AG20443 (cell line): ENCODE data around the gene C1QTNF5.

Source experiments
- DNase-seq: peaks from one replicate; pipeline ENCODE4 v3.0.0; 2012; ENCODE audit warnings: low spot score, mixed read lengths

C1QTNF5 gene

GRCh38 chr11:119359365-119360214 is 18.9 kb upstream of the C1QTNF5 start:
- DNase-seq = no peak

GRCh38 chr11:119357074-119357473 is 16.4 kb upstream of the C1QTNF5 start:
- DNase-seq = no peak

GRCh38 chr11:119356349-119357031 is 15.8 kb upstream of the C1QTNF5 start:
- peak; percentile 93 for DNase-seq

- no peak for DNase-seq
Measured at GRCh38 chr11:119355091-119355843, 14.6 kb upstream of the C1QTNF5 start.

- DNase-seq = no peak
Measured at GRCh38 chr11:119352857-119353260, 12.2 kb upstream of the C1QTNF5 start.

GRCh38 chr11:119351232-119351631 is 10.5 kb upstream of the C1QTNF5 start:
- no peak for DNase-seq

GRCh38 chr11:119350302-119350701 is 9.6 kb upstream of the C1QTNF5 start:
- no peak for DNase-seq

GRCh38 chr11:119347940-119348605 is 7.4 kb upstream of the C1QTNF5 start:
- no peak for DNase-seq

- peak; percentile 78 for DNase-seq
Measured at GRCh38 chr11:119347242-119347641, 6.6 kb upstream of the C1QTNF5 start.

GRCh38 chr11:119346605-119347004 is 5.9 kb upstream of the C1QTNF5 start, which contains the start of gene MFRP:
Gene MFRP, minus strand, starts transcription at chr11:119346705. Its CDS starts 192 bp downstream, at chr11:119346513.
- no peak for DNase-seq

- no peak for DNase-seq
Measured at GRCh38 chr11:119345685-119346084, 5.0 kb upstream of the C1QTNF5 start.

GRCh38 chr11:119344291-119345010 is 3.8 kb upstream of the C1QTNF5 start:
- no peak for DNase-seq

- DNase-seq = no peak
Measured at GRCh38 chr11:119343726-119344125, 3.0 kb upstream of the C1QTNF5 start.

- no peak for DNase-seq
Measured at GRCh38 chr11:119342362-119343130, 1.9 kb upstream of the C1QTNF5 start.

GRCh38 chr11:119342023-119342300 is 1.3 kb upstream of the C1QTNF5 start:
- DNase-seq = no peak

- DNase-seq = no peak
Measured at GRCh38 chr11:119341222-119342022, 739 bp upstream of the C1QTNF5 start.

GRCh38 chr11:119339589-119340334 is 921 bp downstream of the C1QTNF5 start:
- peak; percentile 93 for DNase-seq

- DNase-seq = no peak
Measured at GRCh38 chr11:119338965-119339588, 1.6 kb downstream of the C1QTNF5 start.
